Heart right ventricle (tissue), 16 donors: Measurements from ENCODE around the gene FLNC. TPM values are rescaled to one million over a fixed set of nuclear protein-coding genes. Genes with fewer than 3 reads are reported as not detected.
A peak's percentile ranks its signal among the peaks of the same experiment; 100 is the strongest.

Experiments
- ATAC-seq, 8 donors: fragments of 200-7000 bp; cut with Tn5 transposase; one replicate each; pipeline ENCODE4 v1.9.1; 2020; ENCODE audit warnings: mild to moderate bottlenecking in 8 of 8, moderate library complexity in 8 of 8, moderate number of reproducible peaks in 1 of 8
- DNase-seq, 2 donors: peaks; one replicate each; pipeline ENCODE4 v3.0.0-alpha.2; 2020
- H3K27ac ChIP-seq, 10 donors: fragments of 200-600 bp; sonication (generic) in 2 of 10; one replicate each; pipeline versions ENCODE4 v1.5.0 to v1.8.0; 2020 to 2022; ENCODE audit warnings: mild to moderate bottlenecking in 3 of 10
- H3K27me3 ChIP-seq, 7 donors: fragments of 200-600 bp; one replicate each; pipeline ENCODE4 v1.8.0; 2021 to 2022; ENCODE audit warnings: mild to moderate bottlenecking in 2 of 7
- H3K36me3 ChIP-seq, 9 donors: fragments of 200-600 bp; sonication (generic) in 1 of 9; one replicate each; pipeline versions ENCODE4 v1.5.0 to v1.8.0; 2020 to 2022; ENCODE audit warnings: mild to moderate bottlenecking in 2 of 9
- H3K4me1 ChIP-seq, 9 donors: fragments of 200-600 bp; sonication (generic) in 1 of 9; one replicate each; pipeline versions ENCODE4 v1.5.0 to v1.8.0; 2020 to 2022; ENCODE audit warnings: mild to moderate bottlenecking in 4 of 9
- H3K4me3 ChIP-seq, 10 donors: fragments of 200-600 bp; sonication (generic) in 2 of 10; one replicate each; pipeline versions ENCODE4 v1.5.0 to v1.8.0; 2020 to 2022; ENCODE audit warnings: mild to moderate bottlenecking in 7 of 10, moderate library complexity in 2 of 10
- H3K9me3 ChIP-seq, 11 donors: fragments of 200-600 bp in 10 of 11; sonication (generic) in 2 of 11; one replicate each; pipeline versions ENCODE4 v1.5.0 to v1.8.0; 2013 to 2022; ENCODE audit warnings: mild to moderate bottlenecking in 2 of 11, control low read depth in 1 of 11, moderate library complexity in 1 of 11
- CTCF ChIP-seq, 9 donors: fragments of 200-600 bp; sonication (generic) in 2 of 9; IDR thresholded peaks; one replicate each; pipeline versions ENCODE4 v1.5.0 to v1.8.0; 2021 to 2022; ENCODE audit warnings: antibody characterized with exemption in 9 of 9, mild to moderate bottlenecking in 5 of 9, moderate library complexity in 1 of 9
- WGBS, 2 donors: extraction: QIAGEN DNeasy Blood & Tissue Kit; methylation state at CpG; one replicate each; pipeline ENCODE4 v1.1.7; 2013; ENCODE audit warnings: inconsistent platforms in 1 of 2; 5-methylcytosine and 5-hydroxymethylcytosine counted together
- intact Hi-C, 10 donors: fragments of 100-400 bp; cut with DNase I; formaldehyde crosslinking; loops; one replicate each; pipeline versions ENCODE4 v1.11.1 to v1.14.2; 2022
- polyA plus RNA-seq, 2 donors: library from polyadenylated mRNA; stranded (reverse); fragments of 200-250 nt; gene quantifications; one replicate each; pipeline ENCODE4 v1.2.3, GENCODE V29; 2013
- total RNA-seq, 10 donors: library from RNA; stranded (reverse); fragmentation: NEBNext Ultra II Directional in 3 of 10; extraction: Animal tissue kit (Norgen Biotek cat#: 25700) in 3 of 10; gene quantifications; one replicate each; pipeline versions ENCODE4 v1.2.1 to v1.2.4, GENCODE V29; 2021 to 2023
- donor health status: Arrhythmogenic right ventricular cardiomyopathy.
- donor health status: ischemic (EF 13 %, LVEDD 7.1; RV severe dilation, severe dysfunction).
- donor health status: healthy with polysubstance abuse.
- donor health status: DM: no; HTN: yes; CAD: no.
- donor health status: DM: no; HTN: no; CAD: no.
- donor health status: ischemic (EF 25% LVEDD 6.9; RV normal size, moderate dysfunction).
- donor health status: ischemic (EF 25% LVEDD 5.7; RV mildly dilated, moderate dysfunction).
- donor health status: healthy.
- donor health status: DM: yes; HTN: yes; CAD: no.
- donor health status: Ischemic cardiomyopathy.
- donor health status: ischemic (EF 35%, LVEDD 5.7; RV mildly dilated, moderate dysfunction).
- donor health status: nonischemic (EF 11% LVEDD 7.7; RV severe dilation, severe dysfunction).
- donor health status: DM: yes; HTN: yes; CAD: no.
- donor health status: PGD.
- donor health status: ischemic (EF 29% LVEDD 5.4; RV normal size, mild dysfunction).
- donor health status: nonischemic (EF 23%, LVEDD 6.1; RV moderate dilation, normal function).

The FLNC gene
- total and polyA plus RNA-seq, 12 donors, result 223 to 2,445 (median 1,163) TPM

DNA sequence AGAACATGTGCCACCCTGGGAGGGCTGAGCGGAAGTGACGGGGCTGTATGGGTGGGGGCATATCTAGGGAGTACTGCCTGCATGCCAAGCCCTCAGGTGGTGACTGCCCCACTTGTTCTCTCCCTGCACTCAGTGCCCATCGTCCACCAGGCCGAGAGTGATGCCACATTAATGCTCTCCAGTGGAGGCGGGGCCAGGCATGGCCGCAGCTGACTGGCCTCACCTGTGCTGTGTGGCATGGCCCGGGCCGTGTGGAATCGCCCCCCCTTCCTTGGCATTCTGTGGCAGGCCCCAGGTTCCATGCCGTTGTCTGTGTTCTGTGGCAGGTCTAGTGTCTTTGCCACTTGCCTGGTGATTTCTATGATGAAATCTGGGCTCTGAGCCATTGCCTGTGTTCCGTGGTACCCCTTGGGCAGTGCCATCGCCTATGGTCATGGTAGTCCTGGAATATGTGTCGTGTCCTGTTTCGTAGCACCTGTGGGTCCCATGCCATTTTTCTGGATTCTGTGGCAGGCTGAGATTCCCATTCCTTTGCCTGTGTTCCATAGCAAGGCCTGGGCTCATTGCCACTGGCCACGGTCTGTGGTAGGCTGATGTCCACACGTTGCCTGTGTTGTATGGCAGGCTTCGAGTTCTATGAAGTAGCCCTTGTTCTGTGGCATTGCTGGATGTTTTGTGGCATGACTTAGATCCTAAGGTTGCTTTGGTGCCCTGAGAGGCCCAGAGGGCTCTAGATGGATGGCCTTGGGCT, 8.9 kb downstream of the FLNC start:
- ATAC-seq, result no peak
- DNase-seq, result peak in 1 of 2 donors; percentile 7
- Histone ChIP-seq H3K9me3 (no peaks in the 10 kb centered on the region), H3K27ac (peak overlapping the region in 6 of 10 donors; percentile 47 to 99 (median 80)), H3K4me3 (no peak overlapping the region), H3K36me3 (peaks cover 0 to 96% (median 70%) of the 10 kb centered on the region in 9 donors), H3K4me1 (peaks cover 5 to 70% (median 19%) of the 10 kb centered on the region in 9 donors), H3K27me3 (no peaks in the 10 kb centered on the region)
- TF ChIP-seq CTCF (IDR thresholded peaks at IDR 0.05), result no peak
- intact Hi-C loops, result no loop called here
- WGBS, 2 donors, result 70 to 77% methylated on average over 17 of the region's 17 CpGs

DNA sequence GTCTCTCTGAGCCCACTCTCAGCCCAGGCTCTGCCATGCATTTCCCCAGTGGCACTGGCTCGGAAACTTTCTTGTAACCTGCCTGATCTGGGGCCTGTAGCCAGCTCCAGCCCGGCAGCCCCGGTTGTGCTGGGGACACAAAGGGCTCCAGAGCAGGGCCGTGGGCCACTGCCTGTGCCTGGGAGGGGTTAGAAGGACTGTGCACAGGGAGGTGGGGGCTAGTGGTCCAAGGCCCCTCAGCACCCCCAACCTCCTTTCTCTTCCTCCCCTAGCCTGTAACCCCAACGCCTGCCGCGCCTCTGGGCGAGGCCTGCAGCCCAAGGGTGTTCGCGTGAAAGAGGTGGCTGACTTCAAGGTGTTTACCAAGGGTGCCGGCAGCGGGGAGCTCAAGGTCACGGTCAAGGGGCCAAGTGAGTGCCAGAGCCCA, 9.6 kb downstream of the FLNC start:
- Histone ChIP-seq H3K4me3 (no peak overlapping the region), H3K9me3 (no peaks in the 10 kb centered on the region), H3K36me3 (peaks cover 0 to 100% (median 76%) of the 10 kb centered on the region in 9 donors), H3K27me3 (no peaks in the 10 kb centered on the region), H3K4me1 (peaks cover 5 to 64% (median 18%) of the 10 kb centered on the region in 9 donors), H3K27ac (peak overlapping the region in 7 of 10 donors; percentile 35 to 64 (median 53))
- TF ChIP-seq CTCF (IDR thresholded peaks at IDR 0.05), result no peak
- DNase-seq (peak in 1 of 2 donors; percentile 7), ATAC-seq (no peak)
- WGBS, 2 donors, result 80 to 83% methylated on average over 13 of the region's 13 CpGs
- intact Hi-C loops, result no loop called here

DNA sequence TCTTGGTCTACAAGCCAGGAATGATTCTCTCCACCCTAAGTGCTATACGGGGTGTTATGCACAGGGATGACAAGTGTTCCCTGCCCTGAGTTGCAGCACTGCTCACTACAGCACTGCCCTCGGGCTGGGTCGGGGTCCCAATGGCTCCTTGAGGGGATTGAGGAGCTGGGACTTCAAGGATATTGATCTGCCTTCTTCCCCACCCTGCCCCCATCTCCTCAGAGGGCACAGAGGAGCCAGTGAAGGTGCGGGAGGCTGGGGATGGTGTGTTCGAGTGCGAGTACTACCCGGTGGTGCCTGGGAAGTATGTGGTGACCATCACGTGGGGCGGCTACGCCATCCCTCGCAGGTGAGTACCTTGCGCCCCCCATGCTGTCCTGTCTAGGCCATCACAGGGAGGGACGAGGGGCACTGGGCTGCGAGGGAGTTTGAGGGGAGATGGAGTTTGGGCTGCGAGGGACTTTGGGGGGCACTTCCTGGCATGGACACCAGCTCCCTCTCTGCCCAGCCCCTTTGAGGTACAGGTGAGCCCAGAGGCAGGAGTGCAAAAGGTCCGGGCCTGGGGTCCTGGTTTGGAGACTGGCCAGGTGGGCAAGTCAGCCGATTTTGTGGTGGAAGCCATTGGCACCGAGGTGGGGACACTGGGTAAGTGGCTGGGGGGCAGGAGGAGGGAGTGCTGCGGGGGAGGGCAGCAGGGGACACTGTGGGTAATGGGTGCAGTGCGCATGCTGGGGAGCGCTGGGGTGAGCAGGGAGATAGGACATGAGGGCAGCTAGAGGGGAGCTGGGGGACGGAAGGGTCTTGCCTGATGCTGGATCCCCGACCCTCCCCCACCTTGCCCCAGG, 10.3 kb downstream of the FLNC start:
- intact Hi-C loops, result no loop called here

More for the DNA sequence above, 10.3 kb downstream of the FLNC start:
- peak in 1 of 2 donors; percentile 15 for DNase-seq
- H3K4me3 ChIP-seq, result no peak overlapping the region
- 90 to 91% methylated on average over 23 of the region's 23 CpGs for WGBS, 2 donors
- TF ChIP-seq CTCF (IDR thresholded peaks at IDR 0.05), result no peak
- no peaks in the 10 kb centered on the region for H3K27me3 ChIP-seq
- H3K27ac ChIP-seq, result peak overlapping the region in 5 of 10 donors; percentile 43 to 64 (median 57)
- H3K9me3 ChIP-seq, result no peaks in the 10 kb centered on the region
- peaks cover 0 to 100% (median 77%) of the 10 kb centered on the region in 9 donors for H3K36me3 ChIP-seq
- H3K4me1 ChIP-seq, result peaks cover 5 to 56% (median 13%) of the 10 kb centered on the region in 9 donors
- ATAC-seq, result no peak
